ENCODE results near the gene TTC29. TPM values are rescaled to one million over a fixed set of nuclear protein-coding genes. Genes with fewer than 3 reads are reported as not detected.

Gene TTC29
- total RNA-seq, 2 experiments from 2014 or later = not detected

- TF ChIP-seq, protein P1, sequence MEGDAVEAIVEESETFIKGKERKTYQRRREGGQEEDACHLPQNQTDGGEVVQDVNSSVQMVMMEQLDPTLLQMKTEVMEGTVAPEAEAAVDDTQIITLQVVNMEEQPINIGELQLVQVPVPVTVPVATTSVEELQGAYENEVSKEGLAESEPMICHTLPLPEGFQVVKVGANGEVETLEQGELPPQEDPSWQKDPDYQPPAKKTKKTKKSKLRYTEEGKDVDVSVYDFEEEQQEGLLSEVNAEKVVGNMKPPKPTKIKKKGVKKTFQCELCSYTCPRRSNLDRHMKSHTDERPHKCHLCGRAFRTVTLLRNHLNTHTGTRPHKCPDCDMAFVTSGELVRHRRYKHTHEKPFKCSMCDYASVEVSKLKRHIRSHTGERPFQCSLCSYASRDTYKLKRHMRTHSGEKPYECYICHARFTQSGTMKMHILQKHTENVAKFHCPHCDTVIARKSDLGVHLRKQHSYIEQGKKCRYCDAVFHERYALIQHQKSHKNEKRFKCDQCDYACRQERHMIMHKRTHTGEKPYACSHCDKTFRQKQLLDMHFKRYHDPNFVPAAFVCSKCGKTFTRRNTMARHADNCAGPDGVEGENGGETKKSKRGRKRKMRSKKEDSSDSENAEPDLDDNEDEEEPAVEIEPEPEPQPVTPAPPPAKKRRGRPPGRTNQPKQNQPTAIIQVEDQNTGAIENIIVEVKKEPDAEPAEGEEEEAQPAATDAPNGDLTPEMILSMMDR (conservative IDR thresholded peaks at IDR 0.05; ENCODE audit: low read length) = no peak
- TF ChIP-seq EZH2phosphoT487 (IDR thresholded peaks at IDR 0.05; ENCODE audit: borderline replicate concordance, low read depth, low read length) = no peak
- H3K4me3 ChIP-seq (ENCODE audit: low read depth, low read length, poor library complexity, severe bottlenecking) = no peak overlapping the region
- CTCF ChIA-PET (ENCODE audit: unreplicated experiment) = no interaction called here
- no TSS peak for BruUV-seq (replicated peaks)
- no peaks in the 10 kb centered on the region for H3K36me3 ChIP-seq (ENCODE audit: insufficient read depth, low read length)
- H3K4me1 ChIP-seq (ENCODE audit: insufficient read depth, low read length, poor library complexity, severe bottlenecking) = no peaks in the 10 kb centered on the region
- no peak overlapping the region for H3K4me2 ChIP-seq (ENCODE audit: low read length)
- no peaks in the 10 kb centered on the region for H3K9me2 ChIP-seq (ENCODE audit: insufficient read depth, low read length)
- no peaks in the 10 kb centered on the region for H4K20me1 ChIP-seq (ENCODE audit: insufficient read depth, low read length)
- no peaks in the 10 kb centered on the region for H3K79me2 ChIP-seq (ENCODE audit: insufficient read depth, low read depth, low read length)
- H3K9me3 ChIP-seq (ENCODE audit: low read length) = no peaks in the 10 kb centered on the region
- POLR2A ChIA-PET = no interaction called here
- intact Hi-C loops (cut with micrococcal nuclease; ENCODE audit: unreplicated experiment) = no loop called here
- no peak overlapping the region for H3K27ac ChIP-seq (ENCODE audit: low read depth, low read length, poor library complexity, severe bottlenecking)
- no peak for DNase-seq (ENCODE audit: low spot score)
- H2AFZ ChIP-seq (ENCODE audit: low read length) = no peak overlapping the region
Observed at GRCh38 chr4:146776691-146777090, 169.0 kb downstream of the TTC29 start.

DNA sequence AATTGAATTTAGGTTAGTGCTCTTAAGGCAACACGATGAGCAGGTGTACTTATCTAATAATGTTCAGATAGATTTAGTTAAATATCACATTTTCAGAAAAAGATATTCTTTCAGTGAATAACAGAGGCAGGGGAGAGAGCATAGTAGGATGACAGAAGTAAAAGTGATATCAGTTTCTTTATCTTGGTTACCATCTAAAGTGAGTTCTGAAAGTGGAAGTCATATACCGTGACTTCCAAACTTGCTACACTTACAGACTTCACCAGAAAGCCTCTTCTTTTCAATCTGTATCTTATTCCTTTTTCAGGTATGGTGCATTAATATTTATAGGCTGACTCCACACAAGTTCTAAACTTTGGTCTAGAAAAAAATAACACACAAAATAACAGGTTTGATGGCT is 182.1 kb downstream of the TTC29 start:
- POLR2A ChIA-PET = no interaction called here

DNA sequence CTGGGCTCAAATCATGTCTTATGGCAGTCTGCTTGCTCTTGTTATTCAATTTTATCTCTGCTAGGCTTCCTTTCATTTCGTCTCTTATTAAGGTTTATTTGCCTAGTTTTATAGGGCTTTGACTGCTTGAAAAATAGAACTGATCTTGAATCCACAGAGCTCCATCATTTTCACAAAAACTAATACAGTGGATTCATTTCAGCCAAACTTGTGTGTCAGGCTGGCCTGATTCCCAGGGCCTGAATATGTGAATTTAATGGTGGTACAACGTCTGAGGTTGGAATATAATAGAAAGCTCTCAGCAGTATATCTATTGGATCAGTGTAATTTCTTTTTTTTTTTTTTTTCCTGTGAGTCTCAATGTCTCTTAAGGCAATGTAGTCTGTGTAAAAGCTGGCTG is 183.6 kb downstream of the TTC29 start:
- H2AFZ ChIP-seq (ENCODE audit: low read length) = no peak overlapping the region
- no peak overlapping the region for H3K4me2 ChIP-seq (ENCODE audit: low read length)
- no peaks in the 10 kb centered on the region for H3K36me3 ChIP-seq (ENCODE audit: insufficient read depth, low read length)
- intact Hi-C loops (cut with micrococcal nuclease; ENCODE audit: unreplicated experiment) = no loop called here
- no peak overlapping the region for H3K4me3 ChIP-seq (ENCODE audit: low read depth, low read length, poor library complexity, severe bottlenecking)
- H3K79me2 ChIP-seq (ENCODE audit: insufficient read depth, low read depth, low read length) = no peaks in the 10 kb centered on the region
- H4K20me1 ChIP-seq (ENCODE audit: insufficient read depth, low read length) = no peaks in the 10 kb centered on the region
- ChIA-PET POLR2A (interaction anchor here (0.6 to 1.3 kb wide), 3 partner anchors 17 to 325 kb away, joined by 3 to 4 read pairs (median 4); no protein-coding TSS in a partner anchor), CTCF (ENCODE audit: unreplicated experiment) (no interaction called here)
- H3K27ac ChIP-seq (ENCODE audit: low read depth, low read length, poor library complexity, severe bottlenecking) = no peak overlapping the region
- H3K9me3 ChIP-seq (ENCODE audit: low read length) = no peaks in the 10 kb centered on the region
- H3K4me1 ChIP-seq (ENCODE audit: insufficient read depth, low read length, poor library complexity, severe bottlenecking) = no peaks in the 10 kb centered on the region
- H3K9me2 ChIP-seq (ENCODE audit: insufficient read depth, low read length) = no peaks in the 10 kb centered on the region
- TF ChIP-seq, protein P1 (conservative IDR thresholded peaks at IDR 0.05; ENCODE audit: low read length) = no peak
- TF ChIP-seq EZH2phosphoT487 (IDR thresholded peaks at IDR 0.05; ENCODE audit: borderline replicate concordance, low read depth, low read length) = no peak
- no peak for DNase-seq (ENCODE audit: low spot score)
- BruUV-seq (replicated peaks) = no TSS peak

More for the DNA sequence above, 182.1 kb downstream of the TTC29 start:
- CTCF ChIA-PET (ENCODE audit: unreplicated experiment) = no interaction called here
- DNase-seq (ENCODE audit: low spot score) = no peak
- no peak overlapping the region for H3K4me2 ChIP-seq (ENCODE audit: low read length)
- no peaks in the 10 kb centered on the region for H3K4me1 ChIP-seq (ENCODE audit: insufficient read depth, low read length, poor library complexity, severe bottlenecking)
- no peaks in the 10 kb centered on the region for H3K9me2 ChIP-seq (ENCODE audit: insufficient read depth, low read length)
- H3K4me3 ChIP-seq (ENCODE audit: low read depth, low read length, poor library complexity, severe bottlenecking) = no peak overlapping the region
- H3K36me3 ChIP-seq (ENCODE audit: insufficient read depth, low read length) = no peaks in the 10 kb centered on the region
- H3K79me2 ChIP-seq (ENCODE audit: insufficient read depth, low read depth, low read length) = no peaks in the 10 kb centered on the region
- H3K9me3 ChIP-seq (ENCODE audit: low read length) = no peaks in the 10 kb centered on the region
- TF ChIP-seq, protein P1 (conservative IDR thresholded peaks at IDR 0.05; ENCODE audit: low read length) = no peak
- no peak overlapping the region for H3K27ac ChIP-seq (ENCODE audit: low read depth, low read length, poor library complexity, severe bottlenecking)
- H2AFZ ChIP-seq (ENCODE audit: low read length) = no peak overlapping the region
- H4K20me1 ChIP-seq (ENCODE audit: insufficient read depth, low read length) = no peaks in the 10 kb centered on the region
- intact Hi-C loops (cut with micrococcal nuclease; ENCODE audit: unreplicated experiment) = no loop called here
- no TSS peak for BruUV-seq (replicated peaks)
